ENCODE data around the gene FGFRL1.
"Not testable (repeated sequence)": the region's sequence is repeated elsewhere in the genome, so short reads cannot be mapped to it uniquely, and the experiment has no call there.

FGFRL1 gene

GRCh38 chr4:1038948-1039492 lies 27.6 kb downstream of the FGFRL1 start:
- no peak for DNase-seq

GRCh38 chr4:1039493-1040343 lies 28.3 kb downstream of the FGFRL1 start:
- DNase-seq: no peak

GRCh38 chr4:1040344-1041146 lies 29.1 kb downstream of the FGFRL1 start:
- no peak for DNase-seq

GRCh38 chr4:1041147-1041935 lies 29.9 kb downstream of the FGFRL1 start:
- DNase-seq: peak; percentile 84

- DNase-seq: no peak
These were observed 30.5 kb downstream of the FGFRL1 start for GRCh38 chr4:1041936-1042330.

GRCh38 chr4:1042352-1043055 lies 31.1 kb downstream of the FGFRL1 start:
- DNase-seq: no peak

GRCh38 chr4:1043162-1043561 lies 31.7 kb downstream of the FGFRL1 start:
- no peak for DNase-seq

- DNase-seq: peak; percentile 34
These were observed 32.4 kb downstream of the FGFRL1 start for GRCh38 chr4:1043651-1044468.

- peak; percentile 3 for DNase-seq
These were observed 33.2 kb downstream of the FGFRL1 start for GRCh38 chr4:1044469-1045192.

- DNase-seq: peak; percentile 18
These were observed 33.8 kb downstream of the FGFRL1 start for GRCh38 chr4:1045193-1045594.

- DNase-seq: no peak
These were observed 34.3 kb downstream of the FGFRL1 start for GRCh38 chr4:1045595-1046201.

GRCh38 chr4:1046581-1047011 lies 35.2 kb downstream of the FGFRL1 start:
- DNase-seq: not testable (repeated sequence)

GRCh38 chr4:1047106-1047975 lies 35.9 kb downstream of the FGFRL1 start:
- DNase-seq: peak; percentile 46

GRCh38 chr4:1047976-1048772 lies 36.7 kb downstream of the FGFRL1 start:
- DNase-seq: no peak

GRCh38 chr4:1048773-1049590 lies 37.6 kb downstream of the FGFRL1 start:
- no peak for DNase-seq

- no peak for DNase-seq
These were observed 38.1 kb downstream of the FGFRL1 start for GRCh38 chr4:1049591-1049905.
